CD4-positive, alpha-beta memory T cell (primary cell): ENCODE measurements around the gene GPATCH3. TPM values are rescaled to one million over a fixed set of nuclear protein-coding genes. Genes with fewer than 3 reads are reported as not detected.

Experiments used
- CTCF ChIA-PET: fragments of 350-600 bp; sonication (Branson Sonifier 250); formaldehyde crosslinking; loops from one replicate; lab custom pipeline; 2021; ENCODE audit warnings: inconsistent platforms; ENCODE audit not compliant: partially characterized antibody; lab: Charles Lee
- POLR2A ChIA-PET: fragments of 350-600 bp; sonication (Branson Sonifier 250); formaldehyde crosslinking; loops from one replicate; lab custom pipeline; 2021; ENCODE audit not compliant: partially characterized antibody; lab: Charles Lee
- DNase-seq, 5 donors: peaks; one replicate each; pipeline versions ENCODE4 v3.0.0 to v3.0.0-alpha.2; 2020 to 2022; ENCODE audit warnings: mixed read lengths in 1 of 5
- H3K27ac ChIP-seq: one replicate; pipeline ENCODE4 v1.7.0; 2013; ENCODE audit warnings: low read depth, low read length
- H3K27me3 ChIP-seq: 2 replicates; pipeline ENCODE4 v1.7.0; 2013; ENCODE audit warnings: mild to moderate bottlenecking, low read length, moderate library complexity; ENCODE audit not compliant: insufficient read depth
- H3K36me3 ChIP-seq: 2 replicates; pipeline ENCODE4 v1.7.0; 2013; ENCODE audit warnings: mild to moderate bottlenecking, low read length, moderate library complexity; ENCODE audit not compliant: insufficient read depth
- H3K4me1 ChIP-seq: 2 replicates; pipeline ENCODE4 v1.7.0; 2013; ENCODE audit warnings: mild to moderate bottlenecking, low read length, moderate library complexity; ENCODE audit not compliant: insufficient read depth
- H3K4me3 ChIP-seq, 2 donors: one replicate each; pipeline ENCODE4 v1.7.0; 2013; ENCODE audit warnings: low read length in 2 of 2, mild to moderate bottlenecking in 1 of 2
- H3K9me3 ChIP-seq, 2 donors: one replicate each; pipeline ENCODE4 v1.7.0; 2013; ENCODE audit warnings: low read length in 2 of 2, control low read depth in 1 of 2; ENCODE audit not compliant: control insufficient read depth in 1 of 2
- H3K27ac Mint-ChIP-seq, 7 donors: one replicate each; pipeline ENCODE4 v1.8.0; 2020 to 2021; ENCODE audit warnings: mixed read lengths in 7 of 7, mild to moderate bottlenecking in 6 of 7, inconsistent platforms in 3 of 7, moderate library complexity in 3 of 7
- H3K27me3 Mint-ChIP-seq, 2 donors: one replicate each; pipeline ENCODE4 v1.8.0; 2020 to 2021; ENCODE audit warnings: mixed read lengths in 2 of 2
- H3K36me3 Mint-ChIP-seq, 2 donors: one replicate each; pipeline ENCODE4 v1.8.0; 2020 to 2021; ENCODE audit warnings: mixed read lengths in 2 of 2, inconsistent platforms in 1 of 2, mild to moderate bottlenecking in 1 of 2
- H3K4me1 Mint-ChIP-seq, 4 donors: one replicate each; pipeline ENCODE4 v1.8.0; 2020 to 2021; ENCODE audit warnings: mixed read lengths in 4 of 4, mild to moderate bottlenecking in 1 of 4
- H3K4me3 Mint-ChIP-seq, 8 donors: one replicate each; pipeline ENCODE4 v1.8.0; 2020 to 2021; ENCODE audit warnings: mixed read lengths in 8 of 8, mild to moderate bottlenecking in 7 of 8, moderate library complexity in 6 of 8, inconsistent platforms in 3 of 8
- H3K9me3 Mint-ChIP-seq, 8 donors: one replicate each; pipeline ENCODE4 v1.8.0; 2020 to 2021; ENCODE audit warnings: mixed read lengths in 8 of 8, mild to moderate bottlenecking in 5 of 8, inconsistent platforms in 3 of 8, moderate library complexity in 1 of 8
- intact Hi-C: fragments of 100-400 bp; cut with micrococcal nuclease; formaldehyde crosslinking; loops from one replicate; pipeline ENCODE4 v1.15.1; 2023
- polyA plus RNA-seq, 2 donors: library from polyadenylated mRNA; unstranded; fragments of 300-500 nt; fragmentation: Illumina TruSeq; gene quantifications; one replicate each; pipeline ENCODE4 v1.2.3, GENCODE V29; 2021
- total RNA-seq, 2 experiments: library from RNA; stranded (reverse); gene quantifications; one replicate each; pipeline ENCODE4 v1.2.3, GENCODE V29; 2021

Gene GPATCH3
- total and polyA plus RNA-seq, 4 experiments from 2014 or later, result 11.4 to 26.7 (median 19.2) TPM

- Mint-ChIP-seq H3K9me3 (no peaks in the 10 kb centered on the region), H3K36me3 (peaks cover 11 to 30% of the 10 kb centered on the region in 2 donors), H3K4me3 (peak overlapping the region; percentile 87 to 100 (median 96)), H3K27ac (peak overlapping the region; percentile 92 to 100 (median 98)), H3K27me3 (no peaks in the 10 kb centered on the region), H3K4me1 (peaks cover 21 to 48% (median 26%) of the 10 kb centered on the region in 4 donors)
- intact Hi-C loops, result loop anchor here (1.0 kb wide), 2 partner anchors 11 to 20 kb away; partner anchors contain the start of genes GPN2 and NUDC
- peak overlapping the region; percentile 90 for H3K27ac ChIP-seq
- H3K27me3 ChIP-seq, result no peaks in the 10 kb centered on the region
- H3K36me3 ChIP-seq, result peaks cover 13% of the 10 kb centered on the region
- ChIA-PET CTCF (interaction anchor here (1.1 to 2.0 kb wide), 6 partner anchors 11 to 102 kb away, joined by 3 to 14 read pairs (median 4); partner anchors contain the start of gene GPN2), POLR2A (interaction anchor here (0.6 to 3.7 kb wide), 24 partner anchors 8 to 969 kb away, joined by 3 to 114 read pairs (median 4); partner anchors contain the start of genes CEP85, FAM76A, GPN2 and HMGN2)
- H3K4me3 ChIP-seq, result peak overlapping the region; percentile 86 to 93
- no peak for DNase-seq
- H3K9me3 ChIP-seq, result no peaks in the 10 kb centered on the region
- peaks cover 25% of the 10 kb centered on the region for H3K4me1 ChIP-seq
These were observed 696 bp upstream of the GPATCH3 start for GRCh38 chr1:26900815-26901511.

GRCh38 chr1:26897351-26897750, 2.9 kb downstream of the GPATCH3 start:
- H3K27me3 Mint-ChIP-seq, result no peaks in the 10 kb centered on the region
- Histone ChIP-seq H3K4me1 (peaks cover 25% of the 10 kb centered on the region), H3K36me3 (peaks cover 39% of the 10 kb centered on the region), H3K9me3 (no peaks in the 10 kb centered on the region), H3K27me3 (no peaks in the 10 kb centered on the region), H3K4me3 (no peak overlapping the region), H3K27ac (no peak overlapping the region)
- CTCF ChIA-PET, result interaction anchor here (1.3 kb wide), 1 partner anchor 18 kb away, joined by 3 read pairs; no protein-coding TSS in a partner anchor
- no peaks in the 10 kb centered on the region for H3K9me3 Mint-ChIP-seq
- no peak for DNase-seq
- H3K27ac Mint-ChIP-seq, result no peak overlapping the region
- POLR2A ChIA-PET, result interaction anchor here (0.7 kb wide), 1 partner anchor 15 kb away, joined by 3 read pairs; no protein-coding TSS in a partner anchor
- no peak overlapping the region for H3K4me3 Mint-ChIP-seq
- peaks cover 20 to 53% (median 27%) of the 10 kb centered on the region in 4 donors for H3K4me1 Mint-ChIP-seq
- H3K36me3 Mint-ChIP-seq, result peaks cover 22 to 57% of the 10 kb centered on the region in 2 donors
- intact Hi-C loops, result no loop called here

- CTCF ChIA-PET, result interaction anchor here (1.0 to 1.1 kb wide), 2 partner anchors 8 to 15 kb away, joined by 3 to 4 read pairs; no protein-coding TSS in a partner anchor
- Histone ChIP-seq H3K4me1 (peaks cover 23% of the 10 kb centered on the region), H3K27me3 (no peaks in the 10 kb centered on the region), H3K4me3 (no peak overlapping the region), H3K36me3 (peaks cover 44% of the 10 kb centered on the region), H3K27ac (no peak overlapping the region), H3K9me3 (no peaks in the 10 kb centered on the region)
- no peak for DNase-seq
- Mint-ChIP-seq H3K4me1 (peaks cover 9 to 40% (median 21%) of the 10 kb centered on the region in 4 donors), H3K9me3 (no peaks in the 10 kb centered on the region), H3K4me3 (peak overlapping the region in 1 of 8 donors; percentile 62), H3K36me3 (peaks cover 25 to 61% of the 10 kb centered on the region in 2 donors), H3K27me3 (no peaks in the 10 kb centered on the region), H3K27ac (peak overlapping the region in 3 of 7 donors; percentile 12 to 79 (median 71))
- POLR2A ChIA-PET, result no interaction called here
- intact Hi-C loops, result no loop called here
These were observed 6.0 kb downstream of the GPATCH3 start for GRCh38 chr1:26894263-26894662.

GRCh38 chr1:26890467-26890796, 9.8 kb downstream of the GPATCH3 start:
- H3K36me3 ChIP-seq, result peaks cover 53% of the 10 kb centered on the region
- Mint-ChIP-seq H3K27me3 (no peaks in the 10 kb centered on the region), H3K27ac (peak overlapping the region; percentile 97 to 98 (median 97)), H3K4me1 (peaks cover 17 to 43% (median 31%) of the 10 kb centered on the region in 4 donors), H3K4me3 (peak overlapping the region; percentile 91 to 97 (median 96)), H3K9me3 (no peaks in the 10 kb centered on the region), H3K36me3 (peaks cover 32 to 61% of the 10 kb centered on the region in 2 donors)
- H3K9me3 ChIP-seq, result no peaks in the 10 kb centered on the region
- DNase-seq, result no peak
- intact Hi-C loops, result loop anchor here (1.0 kb wide), 2 partner anchors 10 to 25 kb away; partner anchors contain the start of gene GPATCH3
- H3K4me3 ChIP-seq, result peak overlapping the region; percentile 81 to 98
- ChIA-PET POLR2A (interaction anchor here (0.6 to 7.0 kb wide), 23 partner anchors 9 to 1691 kb away, joined by 3 to 114 read pairs (median 5); partner anchors contain the start of genes ARID1A, GPATCH3, NUDC and SFN), CTCF (interaction anchor here (1.1 to 3.1 kb wide), 7 partner anchors 9 to 289 kb away, joined by 4 to 15 read pairs (median 5); no protein-coding TSS in a partner anchor)
- H3K27me3 ChIP-seq, result no peaks in the 10 kb centered on the region
- H3K27ac ChIP-seq, result peak overlapping the region; percentile 93
- peaks cover 34% of the 10 kb centered on the region for H3K4me1 ChIP-seq

DNA sequence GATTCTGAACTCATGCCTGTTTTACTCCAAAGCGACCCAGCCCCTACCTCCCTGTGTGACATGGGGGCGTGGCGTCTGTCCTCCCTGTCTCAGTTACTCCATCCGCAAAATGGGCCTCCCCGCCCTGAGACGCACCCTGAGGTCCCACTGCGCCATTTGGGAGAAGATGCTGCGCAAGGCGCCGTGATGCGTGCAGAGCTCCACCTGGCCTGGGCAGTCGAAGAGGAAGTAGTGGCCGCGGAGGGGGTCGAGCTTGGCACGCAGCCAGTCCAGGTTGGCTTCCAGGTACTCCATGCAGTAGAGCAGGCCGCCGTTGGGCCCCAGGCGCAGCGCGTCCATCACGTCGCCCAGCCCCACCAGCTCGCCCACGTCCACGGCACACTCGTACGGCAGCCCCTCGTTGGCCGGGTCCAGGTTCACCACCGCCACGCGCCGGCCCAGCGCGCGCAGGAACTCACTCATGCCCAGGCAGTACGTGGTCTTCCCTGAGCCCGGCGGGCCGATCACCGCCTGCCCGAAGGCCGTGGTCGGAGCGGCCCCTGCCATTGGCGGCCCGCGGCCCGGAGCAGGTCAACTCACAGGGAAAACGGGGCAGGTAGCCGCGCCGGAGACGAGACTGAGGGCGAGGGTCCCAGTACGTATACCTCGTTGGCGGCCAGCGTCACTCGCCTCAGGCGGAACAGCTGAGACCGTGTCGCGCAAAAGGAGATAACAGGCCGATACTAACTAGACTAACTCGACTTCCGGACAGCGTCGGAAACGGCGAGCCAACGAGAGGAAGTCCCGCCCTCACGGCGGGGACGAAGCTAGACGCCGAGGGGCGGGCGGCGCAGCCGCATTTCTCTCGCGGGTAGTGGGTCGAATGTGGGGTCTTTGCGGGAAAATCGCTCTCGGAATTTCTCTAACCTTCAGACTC, 10.5 kb downstream of the GPATCH3 start, which contains the start of gene GPN2:
TSS of gene GPN2 (minus strand) at position 733 of the 916 bp plus-strand sequence. CDS start at position 546, 187 bp downstream.
- POLR2A ChIA-PET, result interaction anchor here (0.6 to 7.0 kb wide), 24 partner anchors 9 to 1691 kb away, joined by 3 to 114 read pairs (median 5); partner anchors contain the start of genes ARID1A, GPATCH3, NUDC and SFN
- Mint-ChIP-seq H3K27me3 (no peaks in the 10 kb centered on the region), H3K4me1 (peaks cover 22 to 46% (median 31%) of the 10 kb centered on the region in 4 donors), H3K36me3 (peaks cover 36 to 60% of the 10 kb centered on the region in 2 donors), H3K27ac (peak within 1 kb of the TSS; percentile 97 to 98 (median 97)), H3K4me3 (peak within 1 kb of the TSS; percentile 91 to 97 (median 96)), H3K9me3 (no peaks in the 10 kb centered on the region)
- Histone ChIP-seq H3K4me3 (peak within 1 kb of the TSS; percentile 81 to 98), H3K36me3 (peaks cover 53% of the 10 kb centered on the region), H3K9me3 (no peaks in the 10 kb centered on the region), H3K27me3 (no peaks in the 10 kb centered on the region), H3K4me1 (peaks cover 34% of the 10 kb centered on the region), H3K27ac (peak within 1 kb of the TSS; percentile 93)
- intact Hi-C loops, result loop anchor here (1.0 kb wide), 2 partner anchors 10 to 25 kb away; partner anchors contain the start of gene GPATCH3
- CTCF ChIA-PET, result interaction anchor here (1.1 to 3.1 kb wide), 12 partner anchors 9 to 288 kb away, joined by 3 to 15 read pairs (median 5); no protein-coding TSS in a partner anchor
- peak; percentile 72 to 84 (median 75) for DNase-seq

GRCh38 chr1:26888231-26888630, 12.0 kb downstream of the GPATCH3 start:
- ChIA-PET POLR2A (interaction anchor here (3.1 to 7.0 kb wide), 3 partner anchors 11 to 388 kb away, joined by 16 to 114 read pairs (median 27); partner anchors contain the start of gene GPATCH3), CTCF (interaction anchor here (0.6 to 3.1 kb wide), 9 partner anchors 9 to 286 kb away, joined by 3 to 15 read pairs (median 9); partner anchors contain the start of gene GPATCH3)
- no peak for DNase-seq
- Mint-ChIP-seq H3K4me1 (peaks cover 22 to 42% (median 31%) of the 10 kb centered on the region in 4 donors), H3K27me3 (no peaks in the 10 kb centered on the region), H3K4me3 (peak overlapping the region; percentile 91 to 97 (median 96)), H3K36me3 (peaks cover 36 to 63% of the 10 kb centered on the region in 2 donors), H3K27ac (peak overlapping the region in 6 of 7 donors; percentile 81 to 98 (median 97)), H3K9me3 (no peaks in the 10 kb centered on the region)
- Histone ChIP-seq H3K4me1 (peaks cover 34% of the 10 kb centered on the region), H3K27me3 (no peaks in the 10 kb centered on the region), H3K27ac (no peak overlapping the region), H3K36me3 (peaks cover 56% of the 10 kb centered on the region), H3K9me3 (no peaks in the 10 kb centered on the region), H3K4me3 (no peak overlapping the region)
- intact Hi-C loops, result no loop called here
